Coronary artery (tissue), 2 donors: ENCODE data around the gene MAP2K5.

Experiments
- DNase-seq: peaks from one replicate; pipeline ENCODE4 v3.0.0-alpha.2; 2017; ENCODE audit warnings: low spot score
- H3K27ac ChIP-seq, 2 donors: fragments of 200-600 bp; sonication (generic); one replicate each; pipeline ENCODE4 v1.5.1; 2016 to 2019
- H3K4me3 ChIP-seq: fragments of 200-600 bp; sonication (generic); 2 replicates; pipeline ENCODE4 v1.5.1; 2016; ENCODE audit warnings: mild to moderate bottlenecking, moderate library complexity
- TF ChIP-seq, protein P1 (sequence below): fragments of 200-600 bp; sonication (generic); IDR thresholded peaks from one replicate; pipeline ENCODE4 v1.5.1; 2019; ENCODE audit warnings: antibody characterized with exemption

Gene MAP2K5

GRCh38 chr15:67836477-67836876 lies 294.0 kb downstream of the MAP2K5 start:
- Histone ChIP-seq H3K4me3 (peak overlapping the region; percentile 66), H3K27ac (no peak overlapping the region)
- TF ChIP-seq, protein P1, sequence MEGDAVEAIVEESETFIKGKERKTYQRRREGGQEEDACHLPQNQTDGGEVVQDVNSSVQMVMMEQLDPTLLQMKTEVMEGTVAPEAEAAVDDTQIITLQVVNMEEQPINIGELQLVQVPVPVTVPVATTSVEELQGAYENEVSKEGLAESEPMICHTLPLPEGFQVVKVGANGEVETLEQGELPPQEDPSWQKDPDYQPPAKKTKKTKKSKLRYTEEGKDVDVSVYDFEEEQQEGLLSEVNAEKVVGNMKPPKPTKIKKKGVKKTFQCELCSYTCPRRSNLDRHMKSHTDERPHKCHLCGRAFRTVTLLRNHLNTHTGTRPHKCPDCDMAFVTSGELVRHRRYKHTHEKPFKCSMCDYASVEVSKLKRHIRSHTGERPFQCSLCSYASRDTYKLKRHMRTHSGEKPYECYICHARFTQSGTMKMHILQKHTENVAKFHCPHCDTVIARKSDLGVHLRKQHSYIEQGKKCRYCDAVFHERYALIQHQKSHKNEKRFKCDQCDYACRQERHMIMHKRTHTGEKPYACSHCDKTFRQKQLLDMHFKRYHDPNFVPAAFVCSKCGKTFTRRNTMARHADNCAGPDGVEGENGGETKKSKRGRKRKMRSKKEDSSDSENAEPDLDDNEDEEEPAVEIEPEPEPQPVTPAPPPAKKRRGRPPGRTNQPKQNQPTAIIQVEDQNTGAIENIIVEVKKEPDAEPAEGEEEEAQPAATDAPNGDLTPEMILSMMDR: peak; percentile 57
- no peak for DNase-seq

GRCh38 chr15:67836955-67837354 lies 294.5 kb downstream of the MAP2K5 start:
- TF ChIP-seq, protein P1: no peak
- no peak for DNase-seq
- H3K27ac ChIP-seq: no peak overlapping the region
- no peak overlapping the region for H3K4me3 ChIP-seq

DNA sequence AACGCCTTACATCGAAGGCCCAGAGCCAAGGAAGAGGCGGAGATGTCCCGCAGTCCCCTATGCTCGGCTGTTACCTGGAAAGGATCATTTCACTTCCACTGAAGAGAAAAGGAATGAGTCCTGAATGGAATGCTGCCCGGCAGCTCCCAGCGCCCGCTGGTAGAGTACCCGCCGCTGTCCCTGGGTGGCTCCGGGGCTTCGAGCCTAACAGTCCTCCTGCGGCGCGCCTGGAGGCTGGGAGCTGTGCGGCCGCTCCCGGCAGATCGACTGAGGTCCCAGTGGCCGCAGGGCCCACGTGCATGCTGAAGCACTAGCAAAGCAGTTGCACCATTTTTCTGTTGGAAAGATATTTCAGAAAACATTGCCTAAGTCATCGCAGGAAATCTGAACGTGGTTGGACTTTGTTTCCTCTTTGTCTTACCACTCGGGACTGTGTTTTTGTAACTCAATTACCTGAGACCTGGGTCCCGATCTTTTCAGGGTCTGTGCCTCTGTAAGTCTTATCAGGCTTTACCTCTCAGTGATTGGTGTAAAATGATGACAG lies 296.4 kb downstream of the MAP2K5 start:
- H3K27ac ChIP-seq: peak overlapping the region; percentile 9 to 65
- TF ChIP-seq, protein P1: no peak
- peak overlapping the region; percentile 86 for H3K4me3 ChIP-seq
- DNase-seq: peak; percentile 85

- Histone ChIP-seq H3K27ac (peak overlapping the region; percentile 98 to 99), H3K4me3 (peak overlapping the region; percentile 86)
- TF ChIP-seq, protein P1: no peak
- no peak for DNase-seq
Observed at GRCh38 chr15:67839499-67839928, 297.0 kb downstream of the MAP2K5 start.

- TF ChIP-seq, protein P1: no peak
- Histone ChIP-seq H3K27ac (peak within 1 kb of the TSS; percentile 98 to 99), H3K4me3 (peak within 1 kb of the TSS; percentile 86)
- peak; percentile 95 for DNase-seq
Observed at GRCh38 chr15:67839929-67840748, 297.6 kb downstream of the MAP2K5 start, which contains the start of gene RNU6-1. Gene RNU6-1, minus strand, starts transcription at chr15:67840045.

DNA sequence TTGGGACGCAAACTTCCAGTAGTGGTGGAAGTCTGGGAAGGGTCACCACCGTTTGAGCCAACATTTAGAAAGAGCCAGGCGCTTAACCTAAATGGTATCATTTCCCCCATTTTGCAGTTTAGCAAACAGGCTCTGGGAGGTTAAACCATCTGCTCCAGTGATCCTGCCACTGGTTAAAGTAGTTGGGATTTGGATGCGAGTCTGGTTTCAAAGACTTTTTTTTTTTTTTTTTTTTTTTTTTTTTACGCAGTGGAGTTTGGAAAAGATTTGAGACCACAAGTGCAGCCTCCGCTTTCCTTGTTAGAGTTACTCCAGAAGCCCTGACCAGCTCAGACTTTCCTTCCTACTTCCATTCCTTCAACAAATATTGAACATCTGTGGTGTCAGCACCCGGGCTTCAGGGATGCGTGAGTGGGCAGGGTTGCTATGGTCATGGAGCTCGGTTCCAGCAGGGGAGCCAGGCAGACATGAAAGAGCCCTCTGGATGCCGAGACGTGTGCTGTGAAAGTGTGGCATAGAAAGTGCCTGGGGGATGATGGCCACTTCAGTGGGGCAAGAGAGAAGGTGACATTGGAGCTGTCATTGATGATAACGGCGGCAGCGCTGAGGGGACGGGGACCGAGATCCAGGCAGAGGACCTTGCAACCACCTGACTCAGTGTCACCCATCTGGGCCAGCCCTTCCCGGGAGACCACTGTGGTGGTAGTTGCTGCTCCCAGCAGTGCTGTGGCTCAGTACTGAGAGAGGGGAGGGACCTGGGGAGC lies 298.4 kb downstream of the MAP2K5 start:
- Histone ChIP-seq H3K4me3 (peak overlapping the region; percentile 86), H3K27ac (peak overlapping the region; percentile 98 to 99)
- peak; percentile 82 for DNase-seq
- TF ChIP-seq, protein P1: no peak
